Nephron (organoid): ENCODE measurements around the gene PLPP7.
"Not testable (repeated sequence)": the region's sequence is repeated elsewhere in the genome, so short reads cannot be mapped to it uniquely, and the experiment has no call there.

Source experiments
- H3K27ac Mint-ChIP-seq, 3 experiments: 2 replicates each; pipeline ENCODE4 v1.8.0; 2020; ENCODE audit warnings: mixed read lengths in 3 of 3, mild to moderate bottlenecking in 2 of 3, moderate library complexity in 1 of 3
- H3K27me3 Mint-ChIP-seq: 2 replicates; pipeline ENCODE4 v1.8.0; 2021; ENCODE audit warnings: low read depth, mild to moderate bottlenecking, moderate library complexity, mixed read lengths
- H3K36me3 Mint-ChIP-seq: 2 replicates; pipeline ENCODE4 v1.8.0; 2020; ENCODE audit warnings: low read depth, mixed read lengths
- H3K4me1 Mint-ChIP-seq: 2 replicates; pipeline ENCODE4 v1.8.0; 2020; ENCODE audit warnings: mixed read lengths
- H3K4me3 Mint-ChIP-seq, 3 experiments: 2 replicates each; pipeline ENCODE4 v1.8.0; 2020; ENCODE audit warnings: mild to moderate bottlenecking in 3 of 3, mixed read lengths in 3 of 3, moderate library complexity in 2 of 3
- H3K9me3 Mint-ChIP-seq: 2 replicates; pipeline ENCODE4 v1.8.0; 2020; ENCODE audit warnings: mixed read lengths
- CTCF ChIP-seq, 3 experiments: fragments of 200-600 bp; sonication (generic); IDR thresholded peaks; one replicate each; pipeline ENCODE4 v1.5.0; 2021; ENCODE audit warnings: antibody characterized with exemption in 3 of 3; ENCODE audit not compliant: unreplicated experiment in 3 of 3

The PLPP7 gene

DNA sequence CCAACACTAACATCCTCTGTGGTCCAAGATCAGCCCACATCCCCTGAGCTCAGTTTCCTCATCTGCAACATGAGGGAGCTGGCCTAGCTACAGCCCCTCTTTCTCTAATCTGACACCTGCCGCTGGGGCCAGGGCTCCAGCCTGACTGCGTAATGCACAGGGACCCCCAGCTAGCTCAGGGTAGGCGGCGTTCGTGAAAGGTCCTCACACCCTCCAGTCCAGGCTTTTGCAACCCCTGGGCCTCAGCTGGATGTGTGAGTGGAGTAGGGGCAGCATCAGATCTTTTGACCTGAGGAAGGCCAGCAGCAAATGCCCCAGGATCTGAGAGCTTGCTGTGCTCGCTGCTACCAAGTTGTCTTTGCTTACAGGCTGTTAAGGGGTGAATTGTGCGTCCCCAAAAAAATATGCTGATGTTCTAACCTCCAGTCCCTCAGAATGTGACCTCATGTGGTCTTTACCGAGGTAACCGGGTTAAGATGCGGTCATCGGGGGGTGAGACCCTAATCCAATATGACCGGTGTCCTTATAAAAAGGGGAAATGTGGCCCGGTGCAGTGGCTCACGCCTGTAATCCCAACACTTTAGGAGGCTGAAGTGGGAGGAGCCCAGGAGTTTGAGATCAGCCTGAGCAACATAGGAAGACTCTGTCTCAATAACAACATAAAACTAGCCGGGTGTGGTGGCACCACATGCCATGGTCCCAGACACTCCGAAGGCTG lies 47.8 kb downstream of the PLPP7 start:
- Mint-ChIP-seq H3K4me1 (peaks cover 10% of the 10 kb centered on the region), H3K36me3 (no peaks in the 10 kb centered on the region), H3K27ac (no peak overlapping the region), H3K9me3 (no peaks in the 10 kb centered on the region), H3K27me3 (peaks cover 12% of the 10 kb centered on the region), H3K4me3 (no peak overlapping the region)
- no peak for TF ChIP-seq CTCF (IDR thresholded peaks at IDR 0.05; ENCODE audit: unreplicated experiment in 3 of 3)

GRCh38 chr9:131339212-131339611 lies 49.7 kb downstream of the PLPP7 start:
- Mint-ChIP-seq H3K27me3 (peaks cover 26% of the 10 kb centered on the region), H3K4me1 (peaks cover 10% of the 10 kb centered on the region)
- H3K36me3 Mint-ChIP-seq, H3K9me3 Mint-ChIP-seq, H3K4me3 Mint-ChIP-seq, H3K27ac Mint-ChIP-seq: not testable (repeated sequence)

DNA sequence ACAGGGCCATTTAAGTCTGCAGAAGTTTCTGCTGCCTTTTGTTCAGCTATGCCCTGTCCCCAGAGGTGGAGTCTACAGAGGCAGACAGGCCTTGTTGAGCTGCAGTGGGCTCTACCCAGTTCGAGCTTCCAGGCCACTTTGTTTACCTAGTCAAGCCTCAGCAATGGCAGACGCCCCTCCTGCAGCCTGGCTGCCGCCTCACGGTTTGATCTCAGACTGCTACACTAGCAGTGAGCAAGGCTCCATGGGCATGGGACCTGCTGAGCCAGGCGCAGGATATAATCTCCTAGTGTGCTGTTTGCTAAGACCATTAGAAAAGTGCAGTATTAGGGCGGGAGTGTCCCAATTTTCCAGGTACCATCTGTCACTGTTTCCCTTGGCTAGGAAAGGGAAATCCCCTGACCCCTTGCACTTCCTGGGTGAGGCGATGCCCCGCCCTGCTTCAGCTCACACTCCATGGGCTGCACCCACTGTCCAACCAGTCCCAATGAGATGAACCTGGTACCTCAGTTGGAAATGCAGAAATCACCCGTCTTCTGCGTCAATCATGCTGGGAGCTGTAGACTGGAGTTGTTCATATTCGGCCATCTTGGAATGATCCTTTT lies 55.5 kb downstream of the PLPP7 start:
- H3K4me3 Mint-ChIP-seq, H3K36me3 Mint-ChIP-seq, H3K9me3 Mint-ChIP-seq, H3K27ac Mint-ChIP-seq, H3K4me1 Mint-ChIP-seq: not testable (repeated sequence)
- peaks cover 30% of the 10 kb centered on the region for H3K27me3 Mint-ChIP-seq

DNA sequence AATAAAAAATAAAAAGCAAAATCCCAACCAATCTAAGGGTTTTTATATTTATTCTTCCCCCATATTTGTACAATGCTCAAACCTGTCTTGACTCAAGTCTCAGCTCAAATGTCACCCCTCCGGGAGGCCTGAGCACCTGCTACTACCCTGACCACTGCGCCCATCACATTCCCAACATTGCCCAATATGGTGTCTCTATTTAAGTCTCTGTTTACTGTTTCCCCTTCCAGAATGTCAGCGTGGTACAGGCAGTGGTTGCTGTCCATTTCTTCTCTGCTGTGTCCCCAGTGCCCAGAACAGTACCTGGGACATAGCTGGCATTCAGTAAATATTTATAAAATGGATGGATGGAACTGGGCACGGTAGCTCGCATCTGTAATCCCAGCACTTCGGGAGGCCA lies 57.0 kb downstream of the PLPP7 start:
- no peaks in the 10 kb centered on the region for H3K36me3 Mint-ChIP-seq
- H3K9me3 Mint-ChIP-seq: no peaks in the 10 kb centered on the region
- no peak overlapping the region for H3K27ac Mint-ChIP-seq
- peaks cover 5% of the 10 kb centered on the region for H3K4me1 Mint-ChIP-seq
- TF ChIP-seq CTCF (IDR thresholded peaks at IDR 0.05; ENCODE audit: unreplicated experiment in 3 of 3): no peak
- peaks cover 20% of the 10 kb centered on the region for H3K27me3 Mint-ChIP-seq
- H3K4me3 Mint-ChIP-seq: no peak overlapping the region

DNA sequence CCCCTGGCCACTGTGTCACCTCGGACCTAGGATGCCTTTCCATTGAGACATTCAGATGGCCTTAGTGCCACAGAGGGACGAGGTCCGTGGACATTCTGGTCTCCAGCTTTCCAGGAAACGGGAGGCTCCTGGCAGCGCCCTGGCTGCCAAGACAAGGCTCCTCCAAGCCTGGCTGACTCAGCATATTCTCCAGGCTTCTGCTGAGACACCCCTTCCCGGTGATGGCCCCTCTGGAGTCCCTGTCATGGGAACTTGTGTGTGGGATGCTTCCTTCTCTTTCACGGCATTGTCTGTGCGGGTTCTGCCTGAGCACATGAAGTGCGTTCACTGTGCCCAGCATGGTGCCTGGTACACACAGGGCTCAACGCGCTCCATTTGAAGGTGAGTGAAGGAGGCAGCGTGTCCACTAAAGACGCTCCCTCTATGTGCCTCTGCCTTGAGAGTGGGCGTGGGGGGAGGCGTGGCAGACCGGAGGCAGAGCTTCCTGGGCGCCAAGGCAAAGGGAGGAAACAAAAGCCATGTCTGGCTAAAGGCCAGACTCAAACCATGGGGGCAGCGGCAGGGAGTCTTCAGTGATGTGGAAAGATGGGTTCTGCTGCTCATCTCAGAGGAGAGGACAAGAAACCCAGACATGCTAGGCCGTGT lies 58.0 kb downstream of the PLPP7 start:
- Mint-ChIP-seq H3K9me3 (no peaks in the 10 kb centered on the region), H3K36me3 (no peaks in the 10 kb centered on the region), H3K27me3 (peaks cover 15% of the 10 kb centered on the region), H3K27ac (no peak overlapping the region), H3K4me1 (peaks cover 5% of the 10 kb centered on the region), H3K4me3 (peak overlapping the region in 2 of 3 experiments; percentile 20 to 49)
- no peak for TF ChIP-seq CTCF (IDR thresholded peaks at IDR 0.05; ENCODE audit: unreplicated experiment in 3 of 3)

DNA sequence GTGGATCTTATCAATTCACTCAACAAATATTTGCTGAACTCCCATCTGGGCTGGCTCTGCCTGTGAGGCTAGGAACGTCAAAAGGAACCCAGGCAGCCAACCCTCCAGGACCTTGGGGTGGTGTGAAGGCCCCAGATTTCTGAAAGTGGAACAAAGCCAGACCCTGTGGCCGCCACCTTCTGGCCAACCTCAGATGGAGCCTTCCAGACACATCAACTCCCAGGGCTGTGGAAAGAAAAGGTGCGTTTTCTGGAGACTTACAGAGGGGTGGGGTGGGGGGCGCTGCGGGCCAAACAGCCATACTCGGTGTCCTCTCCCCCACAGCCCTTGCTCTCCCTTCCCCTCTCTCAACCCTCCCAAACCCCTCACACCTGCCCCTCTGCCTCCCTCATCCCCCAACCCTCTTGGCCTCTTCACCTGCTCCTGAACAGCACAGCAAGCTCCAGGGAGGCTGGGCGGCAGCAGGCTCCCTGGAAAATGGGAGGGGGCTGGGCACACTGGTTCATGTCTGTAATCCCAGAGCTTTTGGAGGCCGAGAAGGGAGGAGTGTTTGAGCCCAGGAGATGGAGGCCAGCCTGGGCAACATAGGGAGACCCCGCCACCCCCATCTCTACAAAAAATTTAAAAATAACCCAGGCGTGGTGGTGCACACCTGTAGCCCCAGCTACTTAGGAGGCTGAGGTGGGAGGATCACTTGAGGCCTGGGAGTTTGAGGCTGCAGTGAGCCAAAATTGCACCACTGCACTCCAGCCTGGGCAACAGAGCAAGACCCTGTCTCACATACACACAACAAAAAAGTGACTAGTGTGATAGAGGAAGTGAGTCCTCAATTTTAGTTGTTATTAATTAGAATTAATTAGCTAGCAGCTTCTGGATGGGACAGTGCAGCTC lies 59.4 kb downstream of the PLPP7 start:
- no peak for TF ChIP-seq CTCF (IDR thresholded peaks at IDR 0.05; ENCODE audit: unreplicated experiment in 3 of 3)
- no peak overlapping the region for H3K27ac Mint-ChIP-seq
- no peaks in the 10 kb centered on the region for H3K9me3 Mint-ChIP-seq
- H3K36me3 Mint-ChIP-seq: no peaks in the 10 kb centered on the region
- peaks cover 3% of the 10 kb centered on the region for H3K27me3 Mint-ChIP-seq
- H3K4me1 Mint-ChIP-seq: peaks cover 5% of the 10 kb centered on the region
- H3K4me3 Mint-ChIP-seq: no peak overlapping the region
